NCI-H524 (cell line): ENCODE results near the gene PCSK6.
"Not testable (repeated sequence)": the region's sequence is repeated elsewhere in the genome, so short reads cannot be mapped to it uniquely, and the experiment has no call there.

Experiments
- DNase-seq, 2 experiments: peaks; one replicate each; lab custom pipeline; 2025; lab: John Stamatoyannopoulos, UW

Gene PCSK6

DNA sequence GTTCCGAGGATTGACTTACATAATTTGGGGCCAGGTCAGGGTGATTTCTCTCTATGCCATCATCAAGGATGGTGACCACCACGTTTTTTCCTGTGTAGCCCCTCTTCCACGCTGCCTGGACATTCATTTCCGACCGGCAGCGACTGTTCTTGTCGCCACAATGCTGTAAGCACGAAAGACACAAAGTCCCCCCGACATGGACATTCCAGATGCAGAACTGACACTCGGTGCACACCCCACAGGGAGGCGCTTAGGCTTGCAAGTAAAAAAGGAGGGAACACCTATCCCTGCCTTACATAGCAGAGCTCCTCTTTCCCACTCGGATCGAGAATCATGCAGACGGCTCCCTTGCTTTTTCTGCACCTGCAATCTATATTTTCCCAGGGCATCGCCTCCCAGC, 58.2 kb downstream of the PCSK6 start:
- DNase-seq: no peak

DNA sequence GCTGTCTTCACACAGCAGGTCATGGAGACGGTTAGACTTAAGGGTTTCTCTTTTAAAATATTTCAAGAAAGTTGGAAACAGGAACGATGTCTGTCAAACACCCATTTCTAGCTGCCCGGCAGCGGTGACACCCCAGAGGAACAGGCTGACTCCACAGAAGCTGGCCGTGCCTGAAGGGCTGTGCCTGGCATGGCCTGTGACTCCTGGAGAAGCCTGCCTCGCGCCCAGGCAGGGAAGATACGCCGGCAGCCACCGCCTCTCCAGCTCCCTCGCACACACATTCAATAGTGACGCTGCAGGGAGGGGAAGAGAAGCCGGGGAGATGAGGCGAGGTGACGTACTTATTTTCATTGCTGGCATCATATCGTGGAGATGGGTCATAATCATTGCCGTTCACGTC, 59.9 kb downstream of the PCSK6 start:
- no peak for DNase-seq

DNA sequence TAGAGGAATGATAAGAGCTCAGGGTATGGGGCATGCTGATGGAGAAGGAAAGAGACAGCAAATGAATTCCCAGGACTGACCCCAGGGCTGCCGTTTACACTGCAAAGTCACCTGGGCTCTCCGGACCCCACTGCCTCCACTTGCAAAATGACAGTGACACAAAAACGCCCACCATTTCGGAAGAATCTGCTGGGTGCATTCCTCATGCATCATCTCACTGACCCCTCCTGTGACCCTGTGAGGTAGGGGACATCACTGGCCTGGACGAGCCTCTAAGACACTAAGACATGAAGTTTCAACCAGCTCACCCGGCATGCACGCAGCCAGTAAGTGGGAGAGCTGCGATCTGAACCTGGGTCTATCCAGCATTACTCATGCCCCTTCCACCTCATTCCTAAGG, 60.3 kb downstream of the PCSK6 start:
- DNase-seq: no peak

DNA sequence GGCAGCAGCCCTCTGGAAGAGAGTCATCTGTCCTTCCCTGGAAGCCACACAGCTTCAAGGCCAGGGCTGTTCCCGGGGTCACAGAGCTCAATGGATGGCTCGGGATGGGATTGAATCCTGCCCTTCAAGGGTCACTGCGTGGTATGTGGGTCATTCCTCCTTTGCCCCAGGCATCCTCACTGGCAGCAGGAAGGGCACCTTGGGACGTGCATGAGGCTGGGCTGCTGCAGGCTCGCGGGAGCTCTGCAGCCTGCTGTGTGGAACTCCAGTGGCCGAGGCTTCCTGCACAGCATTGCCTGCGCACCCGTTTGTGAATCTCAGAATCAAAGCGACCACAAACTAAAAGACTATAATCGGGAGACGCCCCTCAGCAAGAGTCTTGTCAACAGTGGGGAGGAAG, 60.7 kb downstream of the PCSK6 start:
- DNase-seq: no peak

DNA sequence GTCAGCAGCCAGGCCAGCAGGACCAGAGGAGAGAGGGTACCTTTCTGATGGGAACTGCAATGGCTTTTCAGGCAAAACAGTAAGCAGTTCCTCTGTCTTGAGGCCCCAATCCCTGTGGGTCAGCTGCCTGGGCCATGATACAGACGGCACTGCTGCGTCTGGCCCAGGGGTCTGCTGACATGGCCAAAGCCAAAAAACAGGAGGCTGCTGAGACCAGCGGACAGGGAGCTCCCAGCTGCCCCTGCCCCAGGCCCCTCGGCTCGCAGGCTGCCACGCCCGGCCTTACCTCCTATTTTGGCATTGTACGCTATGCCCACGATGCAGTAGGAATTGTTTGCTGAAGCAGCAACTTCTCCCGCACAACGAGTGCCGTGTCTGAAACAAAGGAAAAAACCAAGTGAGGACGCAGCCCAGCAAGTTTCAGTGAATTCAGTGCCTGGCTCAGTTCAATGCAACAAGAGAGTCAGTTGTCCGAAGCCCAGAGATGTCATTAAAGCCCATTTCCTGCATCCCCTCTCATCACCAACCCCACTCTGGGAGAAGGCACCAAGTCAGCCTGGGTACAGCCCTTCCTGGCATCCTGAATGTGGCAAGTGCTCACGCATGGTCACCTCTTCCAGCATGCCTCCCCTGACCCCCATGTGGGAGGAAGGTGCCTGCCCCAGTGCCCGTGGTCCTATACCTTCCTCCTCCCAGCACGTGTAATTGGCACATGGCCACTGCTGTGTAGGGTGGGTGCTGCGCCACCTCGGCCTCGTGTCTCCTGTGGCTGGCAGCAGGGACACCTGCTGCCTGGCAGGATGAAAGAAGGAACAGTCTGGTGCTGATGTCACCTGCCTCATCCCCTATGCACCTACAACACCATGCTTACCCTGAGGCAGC, 61.7 kb downstream of the PCSK6 start:
- no peak for DNase-seq

DNA sequence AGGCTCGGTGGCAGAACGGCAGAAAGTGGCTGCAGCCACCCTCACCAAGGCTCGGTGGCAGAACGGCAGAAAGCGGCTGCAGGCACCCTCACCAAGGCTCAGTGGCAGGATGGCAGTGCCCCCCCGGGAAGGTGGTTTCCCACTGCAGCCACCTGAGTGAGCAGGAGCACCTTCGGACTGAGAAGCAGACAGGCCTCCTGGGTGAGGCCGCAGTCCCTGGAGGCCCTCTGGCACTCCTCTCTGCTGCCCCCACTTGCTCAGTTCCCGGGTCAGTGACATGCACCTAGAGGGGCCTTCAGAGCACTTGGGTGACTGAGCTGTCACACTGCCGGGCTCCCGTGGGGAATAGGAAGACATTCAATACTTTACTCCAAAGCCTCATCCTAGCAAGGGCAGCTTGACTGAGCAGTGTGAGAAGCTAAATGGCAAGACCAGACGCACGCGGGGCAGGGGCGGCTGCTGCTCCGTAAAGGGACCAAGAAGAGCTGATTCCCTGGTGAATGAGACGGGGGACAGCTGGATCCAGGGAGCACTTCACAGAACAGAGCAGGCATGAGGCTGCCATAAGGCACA, 62.7 kb downstream of the PCSK6 start:
- peak; percentile 57 to 84 for DNase-seq

DNA sequence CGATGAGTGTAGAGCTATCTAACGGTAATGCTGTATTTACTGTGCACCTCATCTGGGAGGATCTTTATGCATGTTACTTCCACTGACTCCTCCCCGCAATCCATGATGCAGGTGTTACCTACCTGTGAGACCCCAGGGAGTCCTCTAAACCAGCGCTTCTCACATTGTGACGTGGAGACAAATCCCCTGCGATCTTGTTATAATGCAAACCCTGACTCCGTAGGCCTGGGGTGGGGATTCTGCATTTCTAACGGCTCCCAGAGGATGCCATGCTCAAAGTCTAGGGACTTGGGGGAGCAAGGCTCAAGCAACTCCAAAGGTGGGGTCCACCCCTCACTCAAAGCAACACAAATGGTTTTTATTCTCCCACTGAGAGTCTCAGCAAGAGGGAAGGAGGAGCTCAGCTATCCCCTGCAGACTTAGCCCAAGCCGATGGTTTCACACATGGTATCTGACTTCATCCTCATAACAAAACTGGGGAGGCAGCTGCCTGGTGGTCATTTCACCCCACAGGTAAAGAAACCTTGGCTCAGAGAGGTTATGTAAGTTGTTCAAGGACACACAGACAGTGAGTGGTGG, 63.6 kb downstream of the PCSK6 start:
- DNase-seq: no peak

DNA sequence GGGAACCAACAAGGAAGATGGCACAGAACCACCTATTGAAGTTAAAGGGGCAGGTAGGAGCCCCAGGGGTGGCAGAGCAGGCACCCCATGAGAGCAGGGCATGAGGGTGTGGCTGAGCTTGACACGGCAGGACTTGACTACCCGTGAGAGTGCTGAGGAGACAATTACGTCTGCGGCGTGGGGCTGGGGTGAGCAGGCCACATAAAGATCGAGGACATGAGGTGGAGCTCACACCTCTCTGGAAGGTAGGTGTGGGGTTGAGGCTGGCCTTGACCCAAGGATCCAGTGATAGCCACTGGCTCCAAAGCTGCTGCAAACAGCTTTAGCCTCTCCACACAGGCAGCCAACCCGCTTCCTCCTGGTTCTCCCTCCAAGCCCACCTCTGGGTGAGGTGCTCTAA, 64.5 kb downstream of the PCSK6 start:
- DNase-seq: no peak

DNA sequence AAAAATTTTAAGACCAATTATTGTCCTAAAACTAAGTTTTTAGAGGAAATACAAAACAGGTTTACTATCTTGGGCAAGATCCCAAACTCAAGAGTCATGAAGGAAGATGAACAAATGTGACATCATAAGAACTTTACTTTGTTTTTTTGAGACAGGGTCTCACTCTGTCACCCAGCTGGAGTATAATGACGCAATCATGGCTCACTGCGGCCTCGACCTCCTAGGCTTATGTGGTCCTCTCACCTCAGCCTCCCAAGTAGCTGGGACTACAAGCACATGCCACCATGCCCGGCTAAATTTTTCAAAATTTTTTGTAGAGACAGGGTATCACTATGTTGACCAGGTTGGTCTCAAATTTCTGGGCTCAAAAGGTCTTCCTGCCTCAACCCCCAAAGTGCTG, 69.3 kb downstream of the PCSK6 start:
- no peak for DNase-seq

DNA sequence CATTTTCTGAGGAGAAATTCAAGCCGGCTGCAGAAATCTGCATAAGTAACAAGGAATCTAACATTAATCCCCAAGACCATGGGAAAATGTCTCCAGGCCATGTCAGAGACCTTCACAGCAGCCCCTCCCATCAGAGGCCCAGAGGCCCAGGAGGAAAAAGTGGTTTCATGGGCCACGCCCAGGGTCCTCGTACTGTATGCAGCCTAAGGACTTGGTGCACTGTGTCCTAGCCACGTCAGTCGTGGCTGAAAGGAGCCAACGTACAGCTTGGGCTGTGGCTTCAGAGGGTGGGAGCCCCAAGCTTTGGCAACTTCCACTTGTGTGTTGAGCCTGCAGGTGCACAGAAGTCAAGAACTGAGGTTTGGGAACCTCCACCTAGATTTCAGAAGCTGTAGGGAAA, 73.0 kb downstream of the PCSK6 start:
- DNase-seq: not testable (repeated sequence)

DNA sequence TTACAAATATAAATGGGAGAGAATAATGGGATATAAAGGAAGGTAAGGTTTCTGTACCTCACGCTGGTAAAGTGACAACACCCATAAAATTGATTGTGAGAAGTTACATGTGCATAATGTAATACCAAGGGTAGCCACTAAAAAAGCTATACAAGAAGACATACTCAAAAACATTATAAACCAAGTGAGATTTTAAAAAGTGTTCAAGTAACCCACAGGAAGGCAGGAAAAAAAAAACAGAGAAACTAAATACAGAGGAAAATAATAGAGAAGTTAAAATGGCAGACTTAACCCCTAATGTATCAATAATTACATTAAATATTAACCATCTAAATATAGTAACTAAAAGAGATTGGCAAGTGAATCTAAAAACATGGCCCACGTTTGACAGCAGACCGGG, 76.3 kb downstream of the PCSK6 start:
- no peak for DNase-seq

DNA sequence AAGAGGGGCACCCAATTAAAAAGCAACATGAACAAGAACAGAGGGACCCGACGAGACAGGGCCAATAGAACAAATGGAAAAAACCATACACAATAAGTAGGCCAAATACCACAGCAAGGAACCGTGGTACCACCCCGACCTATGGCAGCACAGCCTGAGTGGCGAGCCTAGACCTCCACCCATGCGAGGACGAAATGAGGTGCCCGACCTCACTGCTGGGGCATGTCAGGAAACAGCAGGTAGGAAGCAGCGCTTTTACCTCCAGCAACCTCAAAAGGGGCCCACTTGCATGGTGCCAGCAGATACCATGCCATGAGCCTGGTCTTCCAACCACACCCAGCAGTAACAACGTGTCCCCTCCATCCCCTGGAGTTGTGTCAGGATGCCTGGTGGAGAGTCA, 77.9 kb downstream of the PCSK6 start:
- DNase-seq: no peak

DNA sequence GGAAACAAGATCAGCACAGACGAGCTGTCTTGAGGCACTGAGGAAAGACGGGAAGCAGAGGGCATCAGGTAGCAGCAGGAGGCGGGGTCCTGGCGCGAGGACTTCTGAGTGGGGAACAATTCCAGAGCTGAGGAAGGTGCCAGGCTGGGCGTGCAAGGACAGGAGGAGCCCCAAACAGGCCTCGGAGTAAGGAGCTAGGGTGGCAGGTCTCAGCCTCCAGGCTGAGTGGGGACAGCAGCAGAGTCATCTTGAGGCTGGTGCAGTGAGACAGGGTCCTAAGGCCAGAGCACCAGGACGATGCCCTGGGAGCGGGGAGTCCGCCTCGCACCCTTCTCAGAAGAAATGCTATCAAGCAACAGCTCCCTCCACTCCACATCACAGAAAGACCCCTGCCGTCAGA, 78.4 kb downstream of the PCSK6 start:
- DNase-seq: no peak

DNA sequence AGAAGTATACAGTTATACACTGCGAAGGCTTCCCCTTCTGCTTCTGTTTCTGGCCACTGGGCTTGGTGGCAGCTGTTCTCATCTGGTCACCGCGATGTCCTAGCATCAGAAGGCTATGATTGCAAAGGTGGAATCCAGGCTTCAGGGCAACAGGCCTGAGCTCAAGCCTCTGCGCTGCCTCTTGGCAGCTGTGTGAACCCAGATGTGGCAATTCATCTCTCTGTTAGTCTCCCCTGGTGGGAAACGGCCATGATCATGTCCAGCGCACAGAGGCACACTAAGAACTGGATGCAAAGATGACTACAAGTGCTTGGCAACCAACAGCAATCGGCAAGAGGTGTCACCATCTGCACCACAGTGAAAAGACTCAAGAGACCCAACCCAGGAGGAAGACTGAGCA, 78.9 kb downstream of the PCSK6 start:
- DNase-seq: no peak

DNA sequence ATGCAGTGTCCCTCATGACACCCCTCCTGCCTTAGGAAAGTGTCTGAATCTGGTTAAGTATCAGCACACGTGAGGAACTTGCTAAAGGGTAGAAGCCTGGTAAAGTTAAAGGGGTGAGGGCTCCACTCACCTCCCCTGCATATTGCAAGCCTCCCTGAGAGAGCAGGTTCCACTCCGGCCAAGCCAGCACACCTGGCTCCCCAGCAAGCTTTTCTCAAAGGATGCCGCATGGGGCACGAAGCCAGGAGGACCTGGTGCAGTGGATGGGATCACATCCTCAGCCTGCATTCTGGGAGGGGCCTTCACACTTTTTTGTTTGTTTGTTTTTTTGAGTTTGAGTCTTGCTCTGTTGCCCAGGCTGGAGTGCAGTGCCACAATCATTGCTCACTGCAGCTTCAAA, 79.9 kb downstream of the PCSK6 start:
- DNase-seq: no peak

DNA sequence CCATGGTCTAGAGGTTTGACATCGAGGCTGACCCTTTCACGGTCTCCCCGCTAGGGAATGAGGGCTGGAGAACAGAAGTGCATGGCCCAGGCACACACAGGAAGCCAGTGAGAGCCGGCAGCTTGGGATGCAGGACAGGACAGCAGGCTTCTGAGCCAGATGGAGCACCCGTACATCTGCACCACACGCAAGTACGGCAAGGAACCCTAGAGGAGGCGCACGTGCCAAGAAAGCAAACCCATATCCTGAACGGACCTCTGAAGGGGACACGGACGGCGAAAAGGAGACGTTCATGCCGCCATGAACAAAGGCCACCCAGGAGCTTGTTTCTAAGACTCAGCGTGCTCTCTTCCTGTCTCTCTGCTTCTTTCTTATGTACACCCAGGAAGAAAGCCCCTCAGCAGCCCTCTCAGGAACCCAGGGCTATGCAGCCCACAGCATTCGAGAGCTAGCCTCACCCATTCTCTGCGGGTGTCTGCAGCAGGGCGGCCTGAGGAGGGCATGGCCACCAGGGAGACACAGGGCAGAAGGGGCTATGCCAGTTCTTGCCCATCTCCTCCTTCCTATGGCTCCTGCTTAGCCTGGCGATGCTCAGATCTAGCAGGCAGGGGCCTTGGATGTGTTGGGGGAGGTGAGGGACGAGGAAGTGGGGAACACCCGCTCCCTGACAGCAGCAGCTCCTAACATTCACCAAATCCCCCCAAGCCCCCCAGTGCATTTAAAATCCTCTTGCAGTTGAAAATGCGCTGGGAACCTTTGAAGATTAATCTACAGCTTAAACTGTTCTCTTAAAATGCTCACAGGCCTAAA, 81.3 kb downstream of the PCSK6 start:
- DNase-seq: no peak

DNA sequence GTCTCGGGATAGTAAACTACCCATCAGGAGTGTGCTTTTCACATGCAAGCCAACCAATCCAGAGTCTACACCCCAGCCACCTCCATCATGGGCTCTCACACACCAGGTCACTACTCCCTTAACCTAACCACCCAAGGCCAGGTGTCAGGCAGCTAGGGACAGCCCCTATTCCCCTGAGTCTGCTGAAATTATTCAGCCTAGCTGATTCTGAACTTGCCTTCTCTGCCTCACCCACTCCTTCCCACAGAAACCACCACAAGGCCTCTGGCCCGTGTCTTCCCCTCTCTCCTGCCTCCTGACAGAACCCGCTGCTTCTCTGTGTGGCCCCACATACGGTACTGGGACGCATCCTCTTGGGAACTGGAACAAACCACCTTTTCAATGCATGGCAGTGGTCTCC, 82.1 kb downstream of the PCSK6 start:
- no peak for DNase-seq

DNA sequence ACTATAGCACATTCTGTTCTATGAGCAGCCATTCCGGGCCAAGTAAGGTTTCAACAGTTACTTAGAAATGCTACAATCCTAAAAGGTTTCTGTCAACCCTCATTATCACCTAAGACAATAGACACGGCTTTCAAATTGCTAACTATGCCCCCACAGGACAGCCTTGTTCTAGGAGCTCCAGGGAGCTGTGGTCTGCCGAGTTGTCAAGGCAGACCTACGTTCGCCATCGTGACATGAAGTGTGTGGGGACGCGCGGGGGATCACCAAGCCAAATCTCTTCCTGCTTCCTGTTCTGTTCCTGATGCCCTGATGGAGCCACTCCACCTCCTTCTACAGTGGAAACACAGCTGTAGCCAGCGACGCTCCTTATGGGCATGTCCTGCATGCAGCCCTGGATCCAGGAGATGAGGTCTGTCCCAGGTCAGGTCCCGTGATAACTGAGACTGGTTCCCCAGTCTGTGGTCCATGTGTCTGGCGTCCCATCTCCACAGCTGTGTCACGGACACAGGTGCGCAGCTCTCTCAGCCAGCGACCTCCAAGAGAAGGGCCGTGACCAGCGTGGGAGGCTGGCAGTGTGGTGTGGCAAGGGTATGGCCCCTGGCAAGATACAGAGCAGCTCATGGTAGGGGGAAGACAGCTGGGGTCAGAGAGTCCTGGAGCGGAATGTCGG, 82.8 kb downstream of the PCSK6 start:
- no peak for DNase-seq

DNA sequence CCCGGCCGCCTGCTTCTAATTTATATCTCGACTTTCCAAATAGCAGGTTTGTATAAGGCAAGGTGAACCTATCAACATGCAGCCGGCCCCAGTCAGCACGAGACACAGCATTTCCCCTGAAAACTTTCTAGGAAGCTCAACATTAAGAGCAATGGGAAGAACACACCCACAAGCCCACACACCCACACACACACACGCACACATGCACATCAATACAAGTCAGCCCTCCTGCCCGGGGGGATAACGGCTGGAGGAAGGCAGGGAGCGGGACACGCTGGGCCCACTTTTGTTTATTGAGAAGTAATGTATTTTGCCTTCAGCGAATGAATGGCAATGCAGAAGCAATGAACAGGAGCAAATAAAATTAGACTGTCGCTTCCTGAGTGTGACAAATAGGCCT, 83.5 kb downstream of the PCSK6 start:
- no peak for DNase-seq

DNA sequence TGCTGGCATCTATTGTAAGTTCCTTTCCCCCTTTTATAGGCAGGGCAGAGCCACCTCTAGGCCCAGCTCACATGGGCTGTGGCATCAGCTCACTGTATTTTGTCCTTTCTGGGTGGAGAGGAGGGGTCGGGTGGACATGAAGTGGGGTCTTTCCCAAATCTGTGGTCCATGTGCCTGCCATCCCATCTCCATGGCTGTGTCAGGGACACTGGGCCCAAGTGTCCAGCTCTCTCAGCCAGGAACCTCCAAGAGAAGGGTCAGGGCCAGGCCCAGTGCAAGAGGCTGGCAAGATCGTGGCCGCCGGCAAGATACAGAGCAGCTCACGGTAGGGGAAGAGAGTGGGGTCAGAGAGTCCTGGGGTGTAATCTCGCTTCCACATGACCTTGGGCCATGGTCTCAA, 85.3 kb downstream of the PCSK6 start:
- DNase-seq: no peak

DNA sequence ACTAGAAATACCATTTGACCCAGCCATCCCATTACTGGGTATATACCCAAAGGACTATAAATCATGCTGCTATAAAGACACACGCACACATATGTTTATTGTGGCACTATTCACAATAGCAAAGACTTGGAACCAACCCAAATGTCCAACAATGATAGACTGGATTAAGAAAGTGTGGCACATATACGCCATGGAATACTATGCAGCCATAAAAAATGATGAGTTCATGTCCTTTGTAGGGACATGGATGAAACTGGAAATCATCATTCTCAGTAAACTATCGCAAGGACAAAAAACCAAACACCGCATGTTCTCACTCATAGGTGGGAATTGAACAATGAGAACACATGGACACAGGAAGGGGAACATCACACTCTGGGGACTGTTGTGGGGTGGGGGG, 86.6 kb downstream of the PCSK6 start:
- DNase-seq: not testable (repeated sequence)

DNA sequence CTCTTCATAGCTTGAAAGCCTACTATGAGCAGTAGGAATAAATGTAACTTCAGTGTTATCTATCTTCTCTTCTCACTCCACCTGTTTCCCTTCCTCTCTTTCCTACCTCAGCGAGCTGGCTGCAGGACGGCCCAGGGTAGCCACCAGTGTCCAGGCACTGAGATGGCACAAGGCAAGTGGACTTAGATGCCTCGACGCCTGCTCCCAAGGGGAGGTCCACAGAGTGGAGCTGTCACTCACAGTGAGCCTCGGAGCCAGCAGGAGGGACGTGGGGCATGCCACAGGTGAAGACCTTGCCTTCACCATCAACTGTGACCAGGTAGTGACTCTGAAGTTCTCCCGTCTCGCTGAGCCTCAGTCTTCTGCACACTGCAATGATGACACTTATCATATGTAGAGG, 88.2 kb downstream of the PCSK6 start:
- DNase-seq: no peak
